Common myeloid progenitor, CD34-positive (primary cell): ENCODE data around the gene PLXNB2.

Source experiments
- CTCF ChIA-PET: fragments of 350-600 bp; sonication (Branson Sonifier 250); formaldehyde crosslinking; loops from one replicate; lab custom pipeline; 2021; ENCODE audit warnings: antibody characterized with exemption; lab: Charles Lee
- POLR2A ChIA-PET: fragments of 350-600 bp; sonication (Branson Sonifier 250); formaldehyde crosslinking; loops from one replicate; lab custom pipeline; 2021; ENCODE audit warnings: antibody characterized with exemption; lab: Charles Lee
- DNase-seq, 3 donors: peaks; one replicate each; pipeline versions ENCODE4 v3.0.0 to v3.0.0-alpha.2; 2013
- H3K27ac ChIP-seq, 2 experiments: 1 replicate in 1 of 2; 2 replicates in 1 of 2; pipeline ENCODE4 v1.7.0; 2013; ENCODE audit warnings: inconsistent platforms in 2 of 2, low read length in 2 of 2, mild to moderate bottlenecking in 2 of 2, low read depth in 1 of 2, moderate library complexity in 1 of 2; ENCODE audit not compliant: severe bottlenecking in 2 of 2, insufficient read depth in 1 of 2, poor library complexity in 1 of 2
- H3K27me3 ChIP-seq, 5 experiments: replicated peaks in 2 of 5; 1 replicate in 3 of 5; 2 replicates in 2 of 5; pipeline versions ENCODE4 v1.6.1 to v1.7.0; 2013; ENCODE audit warnings: low read length in 4 of 5, mild to moderate bottlenecking in 2 of 5, moderate library complexity in 2 of 5, inconsistent platforms in 1 of 5; ENCODE audit not compliant: insufficient read depth in 5 of 5, control insufficient read depth in 4 of 5
- H3K36me3 ChIP-seq, 4 experiments: 1 replicate in 2 of 4; 2 replicates in 2 of 4; pipeline versions ENCODE4 v1.6.1 to v1.7.0; 2013; ENCODE audit warnings: low read length in 3 of 4, control low read depth in 1 of 4, mild to moderate bottlenecking in 1 of 4; ENCODE audit not compliant: control insufficient read depth in 4 of 4, insufficient read depth in 4 of 4
- H3K4me1 ChIP-seq, 4 experiments: 1 replicate in 3 of 4; 2 replicates in 1 of 4; pipeline versions ENCODE4 v1.6.1 to v1.7.1; 2013; ENCODE audit warnings: low read length in 3 of 4, mild to moderate bottlenecking in 3 of 4, control low read depth in 1 of 4, inconsistent platforms in 1 of 4, moderate library complexity in 1 of 4; ENCODE audit not compliant: control insufficient read depth in 4 of 4, insufficient read depth in 4 of 4; ENCODE audit errors: control extremely low read depth in 1 of 4
- H3K4me3 ChIP-seq, 7 experiments: 1 replicate in 4 of 7; 2 replicates in 3 of 7; pipeline versions ENCODE4 v1.5.1 to v1.7.0; 2013; ENCODE audit warnings: mild to moderate bottlenecking in 7 of 7, low read length in 6 of 7, moderate library complexity in 6 of 7, inconsistent platforms in 2 of 7, low read depth in 2 of 7, control low read depth in 1 of 7; ENCODE audit not compliant: insufficient read depth in 4 of 7, control insufficient read depth in 1 of 7; ENCODE audit errors: extremely low read depth in 1 of 7
- H3K9me3 ChIP-seq, 5 experiments: 1 replicate in 4 of 5; 2 replicates in 1 of 5; pipeline versions ENCODE4 v1.6.1 to v1.7.1; 2013; ENCODE audit warnings: low read length in 4 of 5, mild to moderate bottlenecking in 2 of 5, inconsistent platforms in 1 of 5, low read depth in 1 of 5, moderate library complexity in 1 of 5; ENCODE audit not compliant: control insufficient read depth in 4 of 5, insufficient read depth in 2 of 5; ENCODE audit errors: control extremely low read depth in 1 of 5
- WGBS: methylation state at CpG from one replicate; pipeline ENCODE4 v1.1.5; 2013; ENCODE audit not compliant: insufficient coverage; 5-methylcytosine and 5-hydroxymethylcytosine counted together

The PLXNB2 gene

DNA sequence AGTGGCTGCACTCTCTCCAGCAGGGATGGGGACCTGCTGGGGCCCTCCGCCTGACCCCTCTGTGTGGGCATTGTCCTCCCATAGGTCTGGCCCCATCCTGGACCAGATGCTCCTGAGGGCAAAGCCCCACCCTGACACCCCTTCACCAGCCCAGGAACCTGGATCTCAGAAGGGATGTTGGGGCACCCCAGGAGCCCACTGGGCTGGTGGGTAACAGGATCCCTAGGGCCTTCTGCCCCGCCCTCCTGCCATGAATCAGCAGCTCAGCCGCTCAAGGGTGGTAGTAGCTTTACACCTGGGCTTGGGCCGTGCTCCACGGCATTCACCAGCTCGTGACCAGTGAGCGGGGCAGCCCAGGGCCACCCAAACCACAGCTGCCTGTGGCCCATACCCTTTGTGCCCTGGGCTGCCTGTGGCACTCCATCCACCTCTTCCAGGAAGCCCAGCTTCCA is 45.0 kb downstream of the PLXNB2 start:
- POLR2A ChIA-PET, result interaction anchor here (0.6 to 1.2 kb wide), 2 partner anchors 10 to 208 kb away, joined by 3 read pairs; no protein-coding TSS in a partner anchor
- 16% methylated on average over 7 of the region's 7 CpGs for WGBS
- CTCF ChIA-PET, result interaction anchor here (0.5 to 3.8 kb wide), 5 partner anchors 10 to 97 kb away, joined by 3 to 31 read pairs (median 6); partner anchors contain the start of gene HDAC10
- DNase-seq, result peak in 2 of 3 donors; percentile 55 to 63
- Histone ChIP-seq H3K4me3 (peak overlapping the region in 1 of 7 experiments; percentile 72), H3K4me1 (peaks cover 0 to 26% (median 24%) of the 10 kb centered on the region in 4 experiments), H3K9me3 (peaks cover 0 to 8% (median 0%) of the 10 kb centered on the region in 5 experiments), H3K27ac (no peak overlapping the region), H3K36me3 (peaks cover 0 to 21% (median 8%) of the 10 kb centered on the region in 4 experiments), H3K27me3 (no peaks in the 10 kb centered on the region)

DNA sequence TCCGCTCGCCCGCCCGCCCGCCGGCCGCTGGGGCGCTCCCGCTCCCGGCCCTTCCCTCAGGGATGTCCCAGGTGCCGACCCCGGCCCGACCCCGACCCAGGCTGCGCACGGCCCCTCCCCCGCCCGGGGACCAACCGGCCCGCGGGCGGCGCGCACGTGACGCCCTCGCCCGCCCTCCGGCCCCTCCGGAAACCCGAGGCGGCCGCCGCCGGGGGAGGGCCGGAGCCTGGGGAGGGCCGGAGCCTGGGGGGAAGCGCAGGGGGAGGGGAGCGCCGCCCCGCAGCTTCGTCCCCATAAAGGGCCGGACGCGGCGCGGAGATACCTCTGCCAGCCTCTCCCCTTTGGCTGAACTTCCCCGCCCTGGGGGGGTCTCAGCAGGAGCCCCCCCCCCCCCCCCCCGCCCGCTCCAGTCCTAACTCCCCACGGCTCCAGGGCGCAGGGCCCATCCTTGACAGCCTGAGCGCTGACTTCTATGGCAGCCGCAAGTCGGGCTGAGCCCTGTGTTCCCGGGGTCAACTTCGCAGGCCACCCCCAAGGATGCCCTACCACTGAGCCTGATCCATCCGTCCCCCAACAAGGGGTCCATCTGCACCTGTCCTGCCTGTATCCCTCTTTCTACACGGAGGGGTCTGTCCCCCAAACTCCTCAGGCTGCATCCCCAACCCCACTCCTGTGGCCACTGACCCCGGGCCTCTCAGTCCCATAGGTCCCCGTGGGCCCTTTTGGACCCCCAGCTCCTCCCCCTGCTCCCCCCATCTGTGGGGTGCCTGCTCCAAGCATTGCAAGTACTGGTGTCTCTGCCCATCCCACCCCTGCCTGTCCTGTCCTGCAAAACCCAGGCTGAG is 45.6 kb downstream of the PLXNB2 start, which contains the start of gene MAPK12:
MAPK12 (minus strand) TSS at position 69 of the 845 bp plus-strand sequence. CDS start 174 bp downstream, outside the sequence.
- peaks cover 0 to 26% (median 24%) of the 10 kb centered on the region in 4 experiments for H3K4me1 ChIP-seq
- ChIA-PET CTCF (interaction anchor here (1.1 to 3.8 kb wide), 3 partner anchors 9 to 80 kb away, joined by 5 to 31 read pairs (median 6); partner anchors contain the start of gene HDAC10), POLR2A (interaction anchor here (0.6 to 1.2 kb wide), 2 partner anchors 9 to 209 kb away, joined by 3 read pairs; no protein-coding TSS in a partner anchor)
- WGBS, result 1% methylated on average over 39 of the region's 61 CpGs
- H3K27ac ChIP-seq, result no peak within 1 kb of the TSS
- H3K4me3 ChIP-seq, result peak within 1 kb of the TSS; percentile 13 to 72 (median 61)
- DNase-seq, result no peak
- peaks cover 0 to 28% (median 11%) of the 10 kb centered on the region in 4 experiments for H3K36me3 ChIP-seq
- H3K27me3 ChIP-seq, result no peaks in the 10 kb centered on the region
- peaks cover 0 to 3% (median 0%) of the 10 kb centered on the region in 5 experiments for H3K9me3 ChIP-seq

DNA sequence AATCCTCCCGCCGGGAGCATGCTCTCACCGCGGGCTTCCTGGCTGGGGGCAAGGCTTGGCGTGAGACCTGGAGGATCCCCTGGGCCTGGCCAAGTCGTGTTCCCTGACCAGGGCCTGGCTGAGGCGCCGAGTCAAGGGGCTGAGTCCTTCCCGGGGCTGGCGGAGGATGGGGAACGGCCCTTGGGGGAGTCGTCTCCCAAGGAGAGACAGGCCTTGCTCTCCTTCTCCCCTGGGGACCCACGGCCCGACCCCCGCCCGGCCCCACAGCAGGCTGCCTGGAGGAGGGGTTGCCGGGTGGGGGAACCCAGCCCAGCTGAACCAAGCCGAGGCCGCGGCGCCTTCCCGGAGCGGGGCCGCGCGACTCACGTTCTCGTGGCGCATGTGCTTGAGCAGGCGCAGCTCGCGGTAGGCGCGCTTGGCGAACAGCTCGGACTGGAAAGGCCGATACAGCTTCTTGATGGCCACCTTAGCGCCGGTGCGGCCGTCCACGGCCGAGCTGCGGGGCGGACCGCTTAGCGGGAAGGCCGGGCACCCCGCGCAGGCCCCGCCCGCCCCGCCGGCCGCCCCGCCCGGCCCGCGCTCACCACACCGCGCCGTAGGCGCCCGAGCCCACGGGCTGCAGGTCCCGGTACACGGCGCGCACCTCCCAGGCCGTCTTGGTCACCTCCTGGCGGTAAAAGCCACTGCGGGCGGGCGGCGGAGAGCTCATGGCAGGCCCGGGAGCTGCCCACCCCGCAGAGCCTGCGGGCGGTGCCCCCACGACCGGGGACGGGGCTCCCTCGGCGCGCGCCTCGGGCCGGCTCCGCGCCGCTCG is 46.4 kb downstream of the PLXNB2 start:
- ChIA-PET POLR2A (no interaction called here), CTCF (interaction anchor here (1.1 kb wide), 1 partner anchor 9 kb away, joined by 5 read pairs; no protein-coding TSS in a partner anchor)
- no peaks in the 10 kb centered on the region for H3K27me3 ChIP-seq
- H3K9me3 ChIP-seq, result no peaks in the 10 kb centered on the region
- peak overlapping the region; percentile 13 to 72 (median 61) for H3K4me3 ChIP-seq
- H3K27ac ChIP-seq, result no peak overlapping the region
- H3K36me3 ChIP-seq, result peaks cover 0 to 33% (median 10%) of the 10 kb centered on the region in 4 experiments
- under 1% methylated on average over 82 of the region's 92 CpGs for WGBS
- peaks cover 0 to 26% (median 24%) of the 10 kb centered on the region in 4 experiments for H3K4me1 ChIP-seq
- DNase-seq, result peak in 2 of 3 donors; percentile 49 to 65

DNA sequence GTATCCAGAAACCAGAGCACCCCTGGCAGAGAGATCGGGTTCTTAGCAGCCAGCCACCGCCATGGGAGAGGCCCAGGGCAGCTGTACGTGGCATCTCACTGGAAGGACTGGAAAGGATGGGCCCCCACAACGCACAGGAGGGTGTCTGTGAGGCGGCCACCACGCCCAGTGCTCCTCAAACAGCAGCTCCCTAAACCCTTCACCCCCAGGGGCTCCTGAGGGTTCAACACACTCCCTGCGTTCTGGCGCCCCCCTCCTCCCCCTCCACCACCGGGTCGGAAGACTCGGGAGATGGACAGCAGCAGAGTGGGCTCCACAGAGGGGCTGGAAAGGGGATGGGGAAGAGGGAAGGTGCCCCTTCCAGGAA is 47.0 kb downstream of the PLXNB2 start:
- Histone ChIP-seq H3K27me3 (no peaks in the 10 kb centered on the region), H3K27ac (no peak overlapping the region), H3K4me3 (peak overlapping the region in 4 of 7 experiments; percentile 61 to 72 (median 64)), H3K4me1 (peaks cover 0 to 26% (median 24%) of the 10 kb centered on the region in 4 experiments), H3K9me3 (no peaks in the 10 kb centered on the region), H3K36me3 (peaks cover 0 to 38% (median 13%) of the 10 kb centered on the region in 4 experiments)
- DNase-seq, result no peak
- POLR2A ChIA-PET, result no interaction called here
- WGBS, result 50% methylated on average over 4 of the region's 11 CpGs
- CTCF ChIA-PET, result interaction anchor here (1.1 kb wide), 1 partner anchor 8 kb away, joined by 5 read pairs; no protein-coding TSS in a partner anchor

DNA sequence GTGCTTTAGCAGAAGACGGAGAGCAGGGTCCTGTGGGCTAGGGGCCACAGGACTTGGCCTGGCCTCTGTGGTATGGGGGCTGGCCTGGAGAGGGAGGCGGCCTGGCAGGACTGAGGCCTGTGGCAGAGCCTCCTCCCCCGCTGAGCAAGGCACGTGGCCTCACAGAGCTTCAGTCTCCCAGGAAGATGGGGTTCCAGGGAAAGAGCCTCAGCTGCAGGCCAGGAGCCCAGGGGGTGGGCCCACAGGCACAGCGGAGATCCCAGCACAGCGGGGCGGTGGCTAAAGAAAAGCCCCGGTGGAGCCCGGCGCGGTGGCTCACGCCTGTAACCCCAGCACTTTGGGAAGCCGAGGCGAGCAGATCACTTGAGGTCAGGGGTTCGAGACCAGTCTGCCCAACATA is 48.1 kb downstream of the PLXNB2 start:
- Histone ChIP-seq H3K4me3 (no peak overlapping the region), H3K4me1 (peaks cover 0 to 26% (median 24%) of the 10 kb centered on the region in 4 experiments), H3K27me3 (no peaks in the 10 kb centered on the region), H3K9me3 (no peaks in the 10 kb centered on the region), H3K27ac (no peak overlapping the region), H3K36me3 (peaks cover 0 to 41% (median 17%) of the 10 kb centered on the region in 4 experiments)
- POLR2A ChIA-PET, result no interaction called here
- CTCF ChIA-PET, result no interaction called here
- 97% methylated on average over 13 of the region's 15 CpGs for WGBS
- DNase-seq, result no peak

DNA sequence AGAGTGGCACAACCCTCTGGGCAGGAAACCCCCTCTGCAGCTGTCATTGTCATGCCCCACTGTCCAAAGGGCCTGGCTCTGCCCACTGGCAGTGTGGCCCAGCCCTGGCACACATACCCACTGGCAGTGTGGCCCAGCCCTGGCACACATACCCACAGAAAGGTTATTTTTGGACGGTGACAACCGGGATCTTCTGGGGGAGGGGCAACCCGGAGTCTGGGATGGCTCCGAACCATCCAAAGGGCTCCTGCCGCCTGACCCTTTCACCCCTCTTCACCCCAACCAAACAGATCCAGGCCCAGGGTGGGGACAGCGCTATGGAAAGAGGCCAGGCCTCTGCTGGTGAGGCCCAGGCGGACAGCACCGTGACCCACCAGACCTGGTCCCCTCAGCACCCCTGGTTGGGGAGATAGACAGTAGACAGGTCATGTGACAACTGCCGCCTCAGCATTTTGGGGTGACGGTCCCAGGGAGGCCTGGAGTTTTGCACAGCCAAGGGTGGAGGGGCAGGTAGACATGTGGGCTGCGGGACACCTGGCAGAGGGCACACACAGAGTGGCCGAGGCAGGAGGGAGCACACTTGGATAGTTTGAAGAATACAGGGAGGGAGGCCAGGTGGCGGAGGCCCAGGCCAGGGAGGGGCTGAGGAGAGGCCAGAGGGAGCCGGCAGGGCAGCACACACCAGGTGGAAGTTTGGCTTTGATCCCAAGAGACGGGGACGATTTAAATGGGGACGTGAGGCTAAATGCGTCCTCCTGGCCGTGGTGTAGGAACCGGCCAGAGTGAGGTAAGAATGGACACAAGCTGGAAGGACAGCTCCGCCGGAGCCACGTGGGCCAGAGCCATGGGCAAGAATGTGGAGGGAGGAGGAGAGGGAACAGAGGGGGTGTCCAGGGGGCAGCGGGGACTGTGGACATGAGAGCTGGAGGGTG is 48.8 kb downstream of the PLXNB2 start:
- Histone ChIP-seq H3K4me1 (peaks cover 0 to 26% (median 24%) of the 10 kb centered on the region in 4 experiments), H3K9me3 (no peaks in the 10 kb centered on the region), H3K36me3 (peaks cover 0 to 41% (median 19%) of the 10 kb centered on the region in 4 experiments), H3K27me3 (no peaks in the 10 kb centered on the region), H3K4me3 (no peak overlapping the region), H3K27ac (no peak overlapping the region)
- POLR2A ChIA-PET, result no interaction called here
- CTCF ChIA-PET, result no interaction called here
- no peak for DNase-seq
- 98% methylated on average over 18 of the region's 24 CpGs for WGBS
